ENCODE data around the gene CYP39A1. TPM values are rescaled to one million over a fixed set of nuclear protein-coding genes. Genes with fewer than 3 reads are reported as not detected.

Gene CYP39A1
- total and polyA plus RNA-seq, 10 of the 15 experiments (the other 5 are each of a cell fraction or from before 2014, with no cell fraction given): not detected

DNA sequence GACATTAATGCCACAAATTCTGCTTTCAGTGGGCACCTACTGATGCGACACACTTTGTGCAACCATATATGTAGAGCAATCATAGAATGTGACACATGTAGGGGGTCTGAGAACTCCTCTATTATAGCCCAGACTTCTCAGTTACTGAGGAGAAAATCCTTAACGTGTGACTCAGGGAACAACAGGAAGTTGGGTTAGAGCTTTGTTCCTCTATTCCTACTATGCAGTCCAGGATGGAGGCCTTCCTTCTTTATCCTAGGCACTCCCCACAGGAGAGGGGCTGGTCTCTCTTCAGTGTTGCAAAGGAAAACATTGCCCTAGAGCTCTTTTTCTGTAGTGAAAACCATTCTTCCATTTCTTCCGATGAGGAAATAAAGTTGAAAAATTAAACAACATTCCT is 121.7 kb downstream of the CYP39A1 start:
- POLR2A ChIA-PET: no interaction called here
- RAD21 ChIA-PET (ENCODE audit: unreplicated experiment): no interaction called here
- no peak for FAIRE-seq
- SMC1A ChIA-PET (ENCODE audit: uncharacterized antibody, unreplicated experiment): no interaction called here
- Histone ChIP-seq H3K27me3 (replicated peaks in 1 of 2; ENCODE audit: control insufficient read depth in 2 of 2, insufficient read depth in 2 of 2, low read length in 1 of 2) (no peaks in the 10 kb centered on the region), H4K20me1 (ENCODE audit: control insufficient read depth, insufficient read depth) (no peaks in the 10 kb centered on the region), H2AFZ (ENCODE audit: control insufficient read depth, low read depth, low read length) (no peak overlapping the region), H3K9me3 (replicated peaks; ENCODE audit: control insufficient read depth, insufficient read depth, low read length) (no peaks in the 10 kb centered on the region), H3K4me3 (no peak overlapping the region), H3K36me3 (ENCODE audit: control insufficient read depth in 2 of 2, insufficient read depth in 2 of 2, low read length in 1 of 2) (no peaks in the 10 kb centered on the region), H3K4me2 (ENCODE audit: control insufficient read depth, insufficient read depth) (no peak overlapping the region), H3K9ac (ENCODE audit: control insufficient read depth, insufficient read depth, low read length) (no peak overlapping the region), H3K27ac (ENCODE audit: control insufficient read depth, insufficient read depth) (no peak overlapping the region), H3K4me1 (ENCODE audit: control insufficient read depth, insufficient read depth, low read length) (no peaks in the 10 kb centered on the region), H3K79me2 (ENCODE audit: control insufficient read depth, insufficient read depth, low read length) (no peaks in the 10 kb centered on the region)
- intact Hi-C loops (cut with micrococcal nuclease; ENCODE audit: unreplicated experiment) (no loop called here), in situ Hi-C loops (cut with MboI) (no loop called here)
- TF ChIP-seq, protein P1, sequence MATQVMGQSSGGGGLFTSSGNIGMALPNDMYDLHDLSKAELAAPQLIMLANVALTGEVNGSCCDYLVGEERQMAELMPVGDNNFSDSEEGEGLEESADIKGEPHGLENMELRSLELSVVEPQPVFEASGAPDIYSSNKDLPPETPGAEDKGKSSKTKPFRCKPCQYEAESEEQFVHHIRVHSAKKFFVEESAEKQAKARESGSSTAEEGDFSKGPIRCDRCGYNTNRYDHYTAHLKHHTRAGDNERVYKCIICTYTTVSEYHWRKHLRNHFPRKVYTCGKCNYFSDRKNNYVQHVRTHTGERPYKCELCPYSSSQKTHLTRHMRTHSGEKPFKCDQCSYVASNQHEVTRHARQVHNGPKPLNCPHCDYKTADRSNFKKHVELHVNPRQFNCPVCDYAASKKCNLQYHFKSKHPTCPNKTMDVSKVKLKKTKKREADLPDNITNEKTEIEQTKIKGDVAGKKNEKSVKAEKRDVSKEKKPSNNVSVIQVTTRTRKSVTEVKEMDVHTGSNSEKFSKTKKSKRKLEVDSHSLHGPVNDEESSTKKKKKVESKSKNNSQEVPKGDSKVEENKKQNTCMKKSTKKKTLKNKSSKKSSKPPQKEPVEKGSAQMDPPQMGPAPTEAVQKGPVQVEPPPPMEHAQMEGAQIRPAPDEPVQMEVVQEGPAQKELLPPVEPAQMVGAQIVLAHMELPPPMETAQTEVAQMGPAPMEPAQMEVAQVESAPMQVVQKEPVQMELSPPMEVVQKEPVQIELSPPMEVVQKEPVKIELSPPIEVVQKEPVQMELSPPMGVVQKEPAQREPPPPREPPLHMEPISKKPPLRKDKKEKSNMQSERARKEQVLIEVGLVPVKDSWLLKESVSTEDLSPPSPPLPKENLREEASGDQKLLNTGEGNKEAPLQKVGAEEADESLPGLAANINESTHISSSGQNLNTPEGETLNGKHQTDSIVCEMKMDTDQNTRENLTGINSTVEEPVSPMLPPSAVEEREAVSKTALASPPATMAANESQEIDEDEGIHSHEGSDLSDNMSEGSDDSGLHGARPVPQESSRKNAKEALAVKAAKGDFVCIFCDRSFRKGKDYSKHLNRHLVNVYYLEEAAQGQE (IDR thresholded peaks at IDR 0.05; ENCODE audit: low read depth, low read length): no peak
- 36% methylated on average over 3 of the region's 3 CpGs for WGBS (ENCODE audit: insufficient coverage, insufficient replicate concordance, low lambda C conversion rate, missing lambda C conversion rate)
- no peak for DNase-seq (ENCODE audit: low read depth, low spot score)
- BruUV-seq (replicated peaks): no TSS peak
- CTCF ChIA-PET: no interaction called here
- no peak for ATAC-seq

DNA sequence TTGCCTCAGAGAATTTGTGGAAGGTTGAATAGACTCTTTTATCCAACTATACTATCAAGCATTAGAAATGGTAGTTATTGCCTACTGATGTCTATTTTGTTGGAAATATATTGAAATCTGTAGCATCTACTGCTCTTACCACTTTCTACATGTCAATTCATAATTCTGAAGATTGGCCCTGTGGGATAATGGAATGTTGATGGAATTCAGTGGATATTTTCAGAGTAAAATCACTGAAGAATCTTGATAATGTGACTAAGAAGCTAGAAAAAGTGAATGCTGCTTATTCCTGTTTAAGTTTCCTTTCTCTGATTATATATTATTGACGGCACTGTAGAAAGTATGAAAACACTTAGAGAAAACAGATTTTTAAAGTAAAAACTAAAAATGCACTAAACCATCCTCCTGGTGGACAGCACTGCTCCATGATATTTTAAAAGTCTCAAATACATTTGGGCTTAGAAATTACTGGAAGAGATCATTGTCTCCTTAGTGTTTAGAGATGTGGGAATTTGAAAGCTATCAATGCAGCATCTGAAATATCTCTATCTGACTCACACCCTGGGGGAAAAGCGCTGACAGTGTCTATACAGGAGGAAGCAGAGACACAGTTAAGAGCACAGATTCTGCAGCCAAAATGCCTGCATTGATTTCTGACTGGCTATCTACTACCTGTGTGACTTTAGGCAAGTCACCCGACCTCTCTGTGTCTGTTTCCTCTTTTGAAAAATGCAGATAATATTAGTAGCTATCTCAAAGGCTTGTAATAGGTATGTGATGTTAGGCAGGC is 123.5 kb downstream of the CYP39A1 start:
- WGBS (ENCODE audit: insufficient coverage, insufficient replicate concordance, low lambda C conversion rate, missing lambda C conversion rate): 25% methylated on average over 3 of the region's 3 CpGs
- RAD21 ChIA-PET (ENCODE audit: unreplicated experiment): no interaction called here
- ATAC-seq: no peak
- no peak for DNase-seq (ENCODE audit: low read depth, low spot score)
- no TSS peak for BruUV-seq (replicated peaks)
- SMC1A ChIA-PET (ENCODE audit: uncharacterized antibody, unreplicated experiment): no interaction called here
- POLR2A ChIA-PET: interaction anchor here (0.6 kb wide), 1 partner anchor 52 kb away, joined by 3 read pairs; no protein-coding TSS in a partner anchor
- no peaks in the 10 kb centered on the region for H3K27me3 ChIP-seq (replicated peaks in 1 of 2; ENCODE audit: control insufficient read depth in 2 of 2, insufficient read depth in 2 of 2, low read length in 1 of 2)
- no peaks in the 10 kb centered on the region for H3K79me2 ChIP-seq (ENCODE audit: control insufficient read depth, insufficient read depth, low read length)
- H3K4me1 ChIP-seq (ENCODE audit: control insufficient read depth, insufficient read depth, low read length): no peaks in the 10 kb centered on the region
- H3K9me3 ChIP-seq (replicated peaks; ENCODE audit: control insufficient read depth, insufficient read depth, low read length): no peaks in the 10 kb centered on the region
- H2AFZ ChIP-seq (ENCODE audit: control insufficient read depth, low read depth, low read length): no peak overlapping the region
- no peak overlapping the region for H3K4me3 ChIP-seq
- in situ Hi-C loops (cut with MboI): no loop called here
- CTCF ChIA-PET: no interaction called here
- intact Hi-C loops (cut with micrococcal nuclease; ENCODE audit: unreplicated experiment): no loop called here
- H3K27ac ChIP-seq (ENCODE audit: control insufficient read depth, insufficient read depth): no peak overlapping the region
- H3K36me3 ChIP-seq (ENCODE audit: control insufficient read depth in 2 of 2, insufficient read depth in 2 of 2, low read length in 1 of 2): no peaks in the 10 kb centered on the region
- no peaks in the 10 kb centered on the region for H4K20me1 ChIP-seq (ENCODE audit: control insufficient read depth, insufficient read depth)
- H3K9ac ChIP-seq (ENCODE audit: control insufficient read depth, insufficient read depth, low read length): no peak overlapping the region
- H3K4me2 ChIP-seq (ENCODE audit: control insufficient read depth, insufficient read depth): no peak overlapping the region
- no peak for FAIRE-seq
- TF ChIP-seq SMAD1 (IDR thresholded peaks at IDR 0.05; ENCODE audit: low read depth, partially characterized antibody): no peak
- no peak for TF ChIP-seq E2F8 (IDR thresholded peaks at IDR 0.05; ENCODE audit: low read depth, partially characterized antibody)
- no peak for TF ChIP-seq CBX3 (IDR thresholded peaks at IDR 0.05; ENCODE audit: borderline replicate concordance, low read depth)
- TF ChIP-seq MAX (IDR thresholded peaks at IDR 0.05; ENCODE audit: low read depth, low read length): no peak

Data from GM12878 (cell line).